GM13977 (cell line): ENCODE measurements around the gene OPCML.

Experiments used
- DNase-seq: peaks from one replicate; pipeline ENCODE4 v3.0.0; 2012; ENCODE audit warnings: low spot score
- CTCF ChIP-seq: IDR thresholded peaks from 2 replicates; pipeline ENCODE4 v1.5.1; 2012; ENCODE audit warnings: mild to moderate bottlenecking, control low read depth; ENCODE audit not compliant: insufficient read depth; ENCODE audit errors: extremely low read depth, missing control alignments
- in situ Hi-C: fragments of 300-500 bp; cut with MboI; formaldehyde crosslinking; loops from one replicate; pipeline ENCODE4 v1.12.0; 2022; ENCODE audit warnings: low sequenced_read_pairs, low pct_unique_long_range_greater_than_20kb, mixed read lengths, inconsistent platforms; ENCODE audit not compliant: unreplicated experiment

OPCML gene

DNA sequence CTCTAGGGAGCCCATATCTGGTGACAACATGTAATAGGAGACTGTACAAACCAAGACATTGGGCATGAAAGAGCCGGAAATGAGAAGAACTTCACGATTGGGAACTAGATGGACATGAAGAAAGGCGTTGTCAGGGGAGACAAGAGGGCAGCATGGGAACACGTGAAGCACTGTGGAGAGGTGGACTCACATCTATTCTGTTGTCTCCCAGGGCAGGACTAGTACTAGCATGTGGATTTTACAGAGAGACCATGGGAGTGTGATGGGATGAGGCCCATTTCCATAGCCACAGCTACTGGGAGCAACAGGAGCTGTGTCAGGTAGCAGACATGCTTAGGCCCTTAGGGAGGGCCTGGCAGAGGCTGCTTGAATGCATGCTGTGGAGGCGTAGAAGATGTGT is 333.9 kb downstream of the OPCML start:
- in situ Hi-C loops: no loop called here
- no peak for DNase-seq
- no peak for TF ChIP-seq CTCF

DNA sequence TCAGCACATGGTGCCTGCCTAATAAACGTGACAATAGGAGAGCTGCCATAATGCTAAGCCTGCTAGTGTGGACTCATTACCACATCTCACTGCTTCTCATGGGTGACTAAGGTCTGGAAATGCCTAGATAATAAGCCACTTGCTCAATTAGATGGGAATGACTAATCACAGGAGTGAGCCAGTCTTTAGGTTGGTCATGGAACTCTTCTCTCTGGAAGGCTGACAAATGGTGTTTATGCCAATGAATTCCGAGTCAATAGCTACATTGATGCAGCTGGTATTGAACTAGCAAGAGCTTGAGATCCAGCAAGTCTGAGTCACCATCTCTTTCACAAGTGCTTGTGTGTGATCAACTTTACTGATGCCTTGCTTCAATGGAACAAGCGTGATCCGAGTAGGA is 334.9 kb downstream of the OPCML start:
- DNase-seq: no peak
- no peak for TF ChIP-seq CTCF
- in situ Hi-C loops: no loop called here

GRCh38 chr11:133191931-133192330 is 340.4 kb downstream of the OPCML start:
- no peak for TF ChIP-seq CTCF
- no peak for DNase-seq
- in situ Hi-C loops: no loop called here

DNA sequence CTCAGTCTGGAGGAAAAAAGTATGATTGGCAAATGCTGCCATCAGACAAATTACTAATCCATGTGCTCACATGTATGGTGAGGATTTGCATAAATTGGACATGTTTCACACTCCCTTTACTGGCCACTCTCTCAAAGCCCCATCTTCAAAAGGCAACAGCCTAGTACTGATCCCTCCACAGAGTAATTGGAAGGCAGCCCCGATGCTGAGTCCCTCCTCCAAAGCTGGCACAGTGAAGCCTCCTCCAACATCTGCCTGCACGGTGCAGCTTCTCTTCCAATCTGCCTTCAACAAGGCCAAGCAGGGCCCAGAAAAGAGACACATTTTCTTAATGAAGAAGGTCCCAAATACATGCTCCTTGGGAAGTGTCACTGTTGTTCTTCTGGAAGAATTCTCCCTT is 350.6 kb downstream of the OPCML start:
- DNase-seq: no peak
- no peak for TF ChIP-seq CTCF
- in situ Hi-C loops: no loop called here

- TF ChIP-seq CTCF: no peak
- DNase-seq: no peak
- in situ Hi-C loops: no loop called here
Measured at GRCh38 chr11:133181066-133181465, 351.2 kb downstream of the OPCML start.

- TF ChIP-seq CTCF: no peak
- DNase-seq: no peak
- in situ Hi-C loops: no loop called here
Measured at GRCh38 chr11:133180201-133180600, 352.1 kb downstream of the OPCML start.

- no peak for DNase-seq
- TF ChIP-seq CTCF: no peak
- in situ Hi-C loops: no loop called here
Measured at GRCh38 chr11:133176748-133177147, 355.6 kb downstream of the OPCML start.
